Stimulated activated CD8-positive, alpha-beta memory T cell treated with anti-CD3 and anti-CD28 coated beads, Interleukin-15, amount 100 ng/mL, for 4 hours (primary cell): ENCODE data around the gene ELF3.
"Not testable (repeated sequence)": the region's sequence is repeated elsewhere in the genome, so short reads cannot be mapped to it uniquely, and the experiment has no call there.

Experiments
- DNase-seq, 2 donors: peaks; one replicate each; pipeline ENCODE4 v3.0.0-alpha.2; 2020; ENCODE audit warnings: low read depth in 2 of 2

Gene ELF3

GRCh38 chr1:202010180-202011015 lies at the start of gene ELF3:
Gene ELF3, plus strand, starts transcription at chr1:202010587. Its CDS starts 550 bp downstream, at chr1:202011137.
- DNase-seq: no peak

- not testable (repeated sequence) for DNase-seq
Measured at GRCh38 chr1:201962382-201962781, 48.0 kb upstream of the ELF3 start.

- DNase-seq: no peak
Measured at GRCh38 chr1:201964261-201964660, 46.1 kb upstream of the ELF3 start.

DNA sequence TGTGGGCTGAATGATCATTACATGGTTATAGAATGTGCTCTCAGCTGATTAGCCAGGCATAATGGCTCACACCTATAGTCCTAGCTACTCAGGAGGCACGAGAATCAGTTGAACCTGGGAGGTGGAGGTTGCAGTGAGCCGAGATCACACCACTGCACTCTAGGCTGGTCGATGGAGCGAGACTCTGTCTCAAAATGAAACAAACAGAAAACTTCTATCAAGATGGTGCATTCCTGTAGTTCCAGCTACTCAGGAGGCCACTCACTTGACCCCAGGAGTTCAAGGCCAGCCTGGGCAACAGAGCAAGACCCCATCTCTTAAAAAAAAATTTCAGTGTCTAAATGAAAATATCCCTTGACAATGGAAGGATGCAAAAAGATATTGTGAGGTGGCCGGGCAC lies 44.2 kb upstream of the ELF3 start:
- DNase-seq: no peak

DNA sequence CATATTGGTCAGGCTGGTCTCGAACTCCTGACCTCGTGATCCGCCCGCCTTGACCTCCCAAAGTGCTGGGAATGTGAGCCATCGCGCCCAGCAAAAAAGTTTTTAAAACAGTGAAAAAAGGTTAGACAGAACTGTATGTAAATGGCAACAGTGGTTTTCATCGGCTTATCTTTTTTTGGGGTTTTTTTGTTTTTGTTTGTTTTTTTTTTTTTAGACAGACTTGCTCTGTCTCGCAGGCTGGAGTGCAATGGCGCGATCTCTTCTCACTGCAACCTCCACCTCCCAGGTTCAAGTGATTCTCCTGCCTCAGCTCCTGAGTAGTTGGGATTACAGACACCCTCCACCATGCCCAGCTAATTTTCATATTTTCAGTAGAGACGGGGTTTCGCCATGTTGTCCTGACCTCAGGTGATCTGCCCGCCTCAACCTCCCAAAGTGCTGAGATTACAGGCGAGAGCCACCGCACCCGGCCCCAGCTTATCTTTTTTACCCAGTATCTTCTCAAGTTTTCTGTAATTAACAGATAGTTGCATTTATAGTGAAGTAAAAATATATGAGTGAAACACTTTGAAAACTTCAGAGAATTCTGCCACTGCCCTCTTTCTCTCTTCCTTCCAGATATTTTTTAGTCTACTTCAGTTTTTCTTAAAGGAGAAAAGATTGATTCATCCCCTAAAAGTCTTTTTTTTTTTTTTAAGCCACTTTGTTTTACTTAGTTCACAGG lies 42.0 kb upstream of the ELF3 start:
- no peak for DNase-seq

GRCh38 chr1:201970334-201971159 lies 39.8 kb upstream of the ELF3 start:
- DNase-seq: no peak

DNA sequence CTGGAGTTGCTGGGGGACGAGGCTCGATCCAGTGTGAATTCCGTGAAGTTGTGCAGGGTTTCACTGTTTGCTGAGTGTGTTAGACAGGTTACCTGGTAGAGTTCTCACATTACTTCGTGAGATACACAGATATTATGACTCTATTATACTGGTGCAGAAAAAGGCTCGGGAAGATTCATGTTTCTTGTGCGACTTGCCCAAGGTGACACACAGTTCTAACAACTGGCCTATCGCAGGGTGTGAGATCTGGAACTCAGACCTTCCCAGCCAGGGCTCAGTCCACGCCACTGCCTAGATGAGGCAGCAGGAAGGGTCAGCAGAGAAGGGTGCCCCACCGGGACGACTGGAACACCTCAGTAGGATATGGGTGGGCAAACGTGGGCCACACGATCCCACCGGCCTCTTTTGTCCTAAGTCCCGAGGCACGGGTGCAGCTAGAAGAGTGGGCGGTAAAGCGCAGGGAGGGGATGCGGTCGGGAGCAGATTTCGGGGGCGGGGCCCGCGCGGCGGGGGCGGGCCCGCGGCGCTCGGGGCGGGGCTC lies 28.2 kb upstream of the ELF3 start:
- DNase-seq: peak; percentile 30 to 53

DNA sequence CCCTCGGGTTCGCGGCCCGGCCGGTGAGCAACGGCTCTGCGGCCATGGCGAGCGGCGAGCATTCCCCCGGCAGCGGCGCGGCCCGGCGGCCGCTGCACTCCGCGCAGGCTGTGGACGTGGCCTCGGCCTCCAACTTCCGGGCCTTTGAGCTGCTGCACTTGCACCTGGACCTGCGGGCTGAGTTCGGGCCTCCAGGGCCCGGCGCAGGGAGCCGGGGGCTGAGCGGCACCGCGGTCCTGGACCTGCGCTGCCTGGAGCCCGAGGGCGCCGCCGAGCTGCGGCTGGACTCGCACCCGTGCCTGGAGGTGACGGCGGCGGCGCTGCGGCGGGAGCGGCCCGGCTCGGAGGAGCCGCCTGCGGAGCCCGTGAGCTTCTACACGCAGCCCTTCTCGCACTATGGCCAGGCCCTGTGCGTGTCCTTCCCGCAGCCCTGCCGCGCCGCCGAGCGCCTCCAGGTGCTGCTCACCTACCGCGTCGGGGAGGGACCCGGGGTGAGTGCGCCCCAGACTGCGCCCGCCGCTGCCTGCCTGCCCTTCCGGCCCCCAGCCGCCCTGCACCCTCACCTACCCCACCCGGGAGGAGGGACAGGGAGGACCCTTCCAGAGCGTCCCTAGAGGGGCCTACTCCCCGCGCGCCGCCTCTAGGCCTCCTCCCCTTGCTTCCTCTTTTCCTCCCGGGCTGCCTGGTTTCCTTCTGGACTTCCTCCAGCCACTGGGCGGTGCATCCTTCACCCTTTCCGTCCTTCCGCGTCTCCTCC lies 27.6 kb upstream of the ELF3 start, which contains the start of gene RNPEP:
Gene RNPEP, plus strand, starts transcription at position 26 of the 757 bp plus-strand sequence. Its CDS starts 19 bp downstream, at position 45.
- DNase-seq: peak; percentile 13 to 23

DNA sequence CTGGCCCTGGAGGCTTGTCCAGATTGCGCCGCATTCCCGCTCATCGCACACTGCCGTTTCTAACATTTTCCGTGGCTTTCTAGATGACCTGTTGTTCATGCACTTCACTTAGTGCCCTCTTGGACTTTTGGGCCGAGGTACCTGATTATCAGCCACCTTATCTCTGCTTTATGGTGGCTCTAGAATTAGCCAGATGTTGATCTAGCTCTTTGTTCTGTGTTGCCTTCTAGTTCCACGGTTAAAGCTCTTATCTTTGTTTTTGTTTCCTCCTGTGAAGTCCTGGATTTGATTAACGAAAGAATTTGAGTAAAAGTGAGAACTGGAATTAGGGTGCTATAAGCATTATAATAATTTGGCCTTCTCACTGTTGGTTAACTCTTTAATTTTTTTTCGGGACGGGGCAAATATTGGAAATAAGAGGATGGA lies 27.0 kb upstream of the ELF3 start:
- DNase-seq: no peak

DNA sequence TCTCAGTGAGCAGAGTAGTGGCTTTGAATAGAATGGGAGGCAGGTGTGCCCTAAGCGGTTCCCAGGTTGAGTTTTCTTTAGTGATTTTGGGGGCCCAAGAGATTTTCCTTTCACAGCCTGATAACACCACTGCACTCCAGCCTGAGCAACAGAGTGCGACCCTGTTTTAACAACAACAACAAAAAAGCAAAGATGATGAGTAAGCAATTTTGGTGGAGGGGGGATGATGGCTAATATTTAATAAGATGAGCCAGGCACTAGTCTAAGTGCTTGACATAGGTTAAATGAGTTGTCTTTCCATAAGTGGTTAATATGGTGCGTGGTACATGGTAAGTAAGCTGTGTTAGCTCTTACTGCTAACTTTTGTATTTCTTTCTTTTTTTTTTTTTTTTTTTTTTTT lies 25.9 kb upstream of the ELF3 start:
- DNase-seq: no peak

DNA sequence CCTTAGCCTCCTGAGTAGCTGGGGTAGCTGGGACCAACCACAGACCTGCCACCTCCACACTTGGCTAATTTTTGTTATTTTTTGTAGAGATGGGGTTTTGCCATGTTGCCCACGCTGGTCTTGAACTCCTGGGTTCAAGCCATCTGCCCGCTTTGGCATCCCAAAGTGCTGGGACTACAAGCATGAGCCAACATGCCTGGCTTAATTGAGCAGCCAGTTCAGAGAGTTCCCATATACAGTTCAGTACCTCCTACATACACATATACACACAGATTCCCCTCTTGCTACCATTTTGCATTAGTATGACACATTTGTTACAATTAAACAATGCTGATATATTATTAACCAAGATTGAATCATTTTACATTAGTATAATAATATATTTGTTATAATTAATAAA lies 25.0 kb upstream of the ELF3 start:
- no peak for DNase-seq

DNA sequence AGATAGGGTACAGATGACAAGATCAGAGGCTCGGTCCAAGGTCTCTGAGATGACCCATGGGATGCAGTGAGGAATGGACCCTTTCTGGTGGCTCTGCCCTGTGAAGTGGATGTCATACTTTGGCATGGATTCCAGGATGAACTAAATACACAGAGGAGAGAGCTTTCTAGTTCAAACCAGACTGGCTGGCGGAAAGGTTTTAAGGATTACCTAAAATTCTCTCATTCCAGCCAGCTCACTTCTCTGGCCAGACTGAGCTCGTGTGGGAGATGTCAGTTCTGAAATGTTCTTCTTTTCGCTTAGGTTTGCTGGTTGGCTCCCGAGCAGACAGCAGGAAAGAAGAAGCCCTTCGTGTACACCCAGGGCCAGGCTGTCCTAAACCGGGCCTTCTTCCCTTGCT lies 21.8 kb upstream of the ELF3 start:
- no peak for DNase-seq

- no peak for DNase-seq
Measured at GRCh38 chr1:201989354-201990128, 20.8 kb upstream of the ELF3 start.

- no peak for DNase-seq
Measured at GRCh38 chr1:201990427-201990826, 20.0 kb upstream of the ELF3 start.

DNA sequence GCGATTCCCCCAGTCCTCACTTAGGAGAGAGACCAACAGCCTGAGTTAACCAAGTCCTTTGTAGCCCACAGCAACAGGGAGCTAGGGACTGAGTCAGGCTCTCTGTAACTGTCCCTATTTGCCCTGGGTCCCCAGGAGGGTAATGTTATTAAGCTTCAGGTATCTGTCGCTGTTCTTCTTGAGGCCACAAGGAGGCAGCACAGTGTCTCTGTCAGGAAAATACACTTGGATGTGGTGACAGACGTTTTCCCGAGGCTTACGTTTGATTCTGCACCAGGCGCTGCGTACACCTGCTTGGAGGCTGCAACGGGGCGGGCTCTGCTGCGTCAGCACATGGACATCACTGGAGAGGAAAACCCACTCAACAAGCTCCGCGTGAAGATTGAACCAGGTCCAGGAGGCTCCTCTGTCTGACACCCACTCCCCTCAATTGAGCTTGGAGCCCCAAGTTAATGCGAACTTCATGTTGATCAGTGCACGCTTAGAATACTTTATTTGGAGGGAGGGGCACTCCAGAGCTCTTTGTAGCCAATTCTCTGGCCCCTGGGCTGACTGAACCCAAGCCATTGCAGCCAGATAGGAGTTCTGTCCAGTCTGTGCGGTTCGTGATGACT lies 10.7 kb upstream of the ELF3 start:
- DNase-seq: no peak

- DNase-seq: no peak
Measured at GRCh38 chr1:202002507-202002906, 7.9 kb upstream of the ELF3 start.

GRCh38 chr1:202004711-202005110 lies 5.7 kb upstream of the ELF3 start:
- no peak for DNase-seq

GRCh38 chr1:202005958-202006357 lies 4.4 kb upstream of the ELF3 start:
- DNase-seq: no peak

DNA sequence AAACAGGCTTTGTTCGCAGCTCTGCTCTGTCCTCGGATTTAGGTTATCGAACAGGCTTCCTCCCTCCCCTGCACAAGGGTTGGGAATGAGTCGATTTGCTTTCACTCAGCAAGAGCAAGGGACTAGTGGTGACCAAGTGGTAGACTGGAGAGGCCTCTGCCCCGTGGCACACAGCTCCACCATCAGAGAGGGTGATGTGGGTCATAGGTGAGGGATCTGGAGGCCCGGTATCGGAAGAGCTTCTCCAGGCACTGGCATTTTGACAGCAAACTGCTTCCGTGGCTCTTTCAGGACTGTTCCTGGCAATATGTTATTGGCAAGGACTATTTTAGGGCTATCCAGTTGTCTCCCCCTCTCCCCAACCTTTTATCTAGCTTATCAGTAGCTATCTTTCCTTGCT lies 3.1 kb upstream of the ELF3 start:
- DNase-seq: no peak
